ENCODE measurements around the gene TBCE.

- TF ChIP-seq, protein P1, sequence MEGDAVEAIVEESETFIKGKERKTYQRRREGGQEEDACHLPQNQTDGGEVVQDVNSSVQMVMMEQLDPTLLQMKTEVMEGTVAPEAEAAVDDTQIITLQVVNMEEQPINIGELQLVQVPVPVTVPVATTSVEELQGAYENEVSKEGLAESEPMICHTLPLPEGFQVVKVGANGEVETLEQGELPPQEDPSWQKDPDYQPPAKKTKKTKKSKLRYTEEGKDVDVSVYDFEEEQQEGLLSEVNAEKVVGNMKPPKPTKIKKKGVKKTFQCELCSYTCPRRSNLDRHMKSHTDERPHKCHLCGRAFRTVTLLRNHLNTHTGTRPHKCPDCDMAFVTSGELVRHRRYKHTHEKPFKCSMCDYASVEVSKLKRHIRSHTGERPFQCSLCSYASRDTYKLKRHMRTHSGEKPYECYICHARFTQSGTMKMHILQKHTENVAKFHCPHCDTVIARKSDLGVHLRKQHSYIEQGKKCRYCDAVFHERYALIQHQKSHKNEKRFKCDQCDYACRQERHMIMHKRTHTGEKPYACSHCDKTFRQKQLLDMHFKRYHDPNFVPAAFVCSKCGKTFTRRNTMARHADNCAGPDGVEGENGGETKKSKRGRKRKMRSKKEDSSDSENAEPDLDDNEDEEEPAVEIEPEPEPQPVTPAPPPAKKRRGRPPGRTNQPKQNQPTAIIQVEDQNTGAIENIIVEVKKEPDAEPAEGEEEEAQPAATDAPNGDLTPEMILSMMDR (IDR thresholded peaks at IDR 0.05): no peak
- no peak for TF ChIP-seq POLR2A (IDR thresholded peaks at IDR 0.05)
Observed at GRCh38 chr1:235473806-235474205, 106.6 kb downstream of the TBCE start.

Data from lower leg skin (tissue), 3 donors.